ENCODE data around the gene KCNQ4.

The KCNQ4 gene

GRCh38 chr1:40802742-40803113, 19.1 kb downstream of the KCNQ4 start:
- no peak for DNase-seq (ENCODE audit: low read depth)
- no peak overlapping the region for H3K4me3 ChIP-seq (ENCODE audit: low read length)
- TF ChIP-seq, protein P1, sequence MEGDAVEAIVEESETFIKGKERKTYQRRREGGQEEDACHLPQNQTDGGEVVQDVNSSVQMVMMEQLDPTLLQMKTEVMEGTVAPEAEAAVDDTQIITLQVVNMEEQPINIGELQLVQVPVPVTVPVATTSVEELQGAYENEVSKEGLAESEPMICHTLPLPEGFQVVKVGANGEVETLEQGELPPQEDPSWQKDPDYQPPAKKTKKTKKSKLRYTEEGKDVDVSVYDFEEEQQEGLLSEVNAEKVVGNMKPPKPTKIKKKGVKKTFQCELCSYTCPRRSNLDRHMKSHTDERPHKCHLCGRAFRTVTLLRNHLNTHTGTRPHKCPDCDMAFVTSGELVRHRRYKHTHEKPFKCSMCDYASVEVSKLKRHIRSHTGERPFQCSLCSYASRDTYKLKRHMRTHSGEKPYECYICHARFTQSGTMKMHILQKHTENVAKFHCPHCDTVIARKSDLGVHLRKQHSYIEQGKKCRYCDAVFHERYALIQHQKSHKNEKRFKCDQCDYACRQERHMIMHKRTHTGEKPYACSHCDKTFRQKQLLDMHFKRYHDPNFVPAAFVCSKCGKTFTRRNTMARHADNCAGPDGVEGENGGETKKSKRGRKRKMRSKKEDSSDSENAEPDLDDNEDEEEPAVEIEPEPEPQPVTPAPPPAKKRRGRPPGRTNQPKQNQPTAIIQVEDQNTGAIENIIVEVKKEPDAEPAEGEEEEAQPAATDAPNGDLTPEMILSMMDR (conservative IDR thresholded peaks at IDR 0.05; ENCODE audit: low read depth, low read length), result no peak

GRCh38 chr1:40803447-40803846, 19.9 kb downstream of the KCNQ4 start:
- TF ChIP-seq, protein P1 (conservative IDR thresholded peaks at IDR 0.05; ENCODE audit: low read depth, low read length), result no peak
- no peak for DNase-seq (ENCODE audit: low read depth)
- no peak overlapping the region for H3K4me3 ChIP-seq (ENCODE audit: low read length)

- TF ChIP-seq, protein P1 (conservative IDR thresholded peaks at IDR 0.05; ENCODE audit: low read depth, low read length), result no peak
- DNase-seq (ENCODE audit: low read depth), result no peak
- H3K4me3 ChIP-seq (ENCODE audit: low read length), result no peak overlapping the region
Measured at GRCh38 chr1:40803902-40804301, 20.3 kb downstream of the KCNQ4 start.

GRCh38 chr1:40806240-40806639, 22.7 kb downstream of the KCNQ4 start:
- DNase-seq (ENCODE audit: low read depth), result no peak
- TF ChIP-seq, protein P1 (conservative IDR thresholded peaks at IDR 0.05; ENCODE audit: low read depth, low read length), result no peak
- no peak overlapping the region for H3K4me3 ChIP-seq (ENCODE audit: low read length)

- TF ChIP-seq, protein P1 (conservative IDR thresholded peaks at IDR 0.05; ENCODE audit: low read depth, low read length), result no peak
- no peak overlapping the region for H3K4me3 ChIP-seq (ENCODE audit: low read length)
- no peak for DNase-seq (ENCODE audit: low read depth)
Measured at GRCh38 chr1:40806731-40807695, 23.4 kb downstream of the KCNQ4 start.

GRCh38 chr1:40808002-40808401, 24.4 kb downstream of the KCNQ4 start:
- TF ChIP-seq, protein P1 (conservative IDR thresholded peaks at IDR 0.05; ENCODE audit: low read depth, low read length), result no peak
- H3K4me3 ChIP-seq (ENCODE audit: low read length), result no peak overlapping the region
- DNase-seq (ENCODE audit: low read depth), result no peak

DNA sequence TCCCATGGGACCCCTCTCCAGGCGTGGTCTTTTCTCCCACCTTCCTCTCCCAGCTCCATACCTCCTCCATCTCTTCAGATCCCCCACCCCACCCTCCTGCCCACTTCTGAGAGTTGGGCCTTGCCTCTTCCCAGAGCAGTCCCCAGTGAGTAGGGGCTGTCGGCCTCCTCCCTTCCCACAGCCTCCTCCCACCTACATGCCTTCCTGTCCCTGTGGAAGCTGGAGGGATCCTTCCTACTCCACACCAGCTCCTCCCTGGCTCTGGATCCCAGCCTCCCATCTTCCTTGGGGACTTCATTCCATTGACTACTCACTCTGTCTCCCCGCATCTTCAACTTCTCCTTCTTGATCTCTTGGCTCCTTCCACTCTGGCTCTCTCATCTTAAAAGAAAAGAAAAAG, 24.9 kb downstream of the KCNQ4 start:
- TF ChIP-seq, protein P1 (conservative IDR thresholded peaks at IDR 0.05; ENCODE audit: low read depth, low read length), result no peak
- no peak overlapping the region for H3K4me3 ChIP-seq (ENCODE audit: low read length)
- no peak for DNase-seq (ENCODE audit: low read depth)

All from retinal pigment epithelial cell (primary cell).